Stomach (tissue), 9 donors: ENCODE results near the gene ZNF609. TPM values are rescaled to one million over a fixed set of nuclear protein-coding genes. Genes with fewer than 3 reads are reported as not detected.

ENCODE experiments used
- DNase-seq, 2 donors: peaks; one replicate each; pipeline versions ENCODE4 v3.0.0 to v3.0.0-alpha.2; 2013 to 2019
- H3K27ac ChIP-seq, 5 donors: fragments of 200-600 bp in 4 of 5; sonication (generic) in 4 of 5; one replicate each; pipeline ENCODE4 v1.5.1; 2013 to 2019; ENCODE audit warnings: mild to moderate bottlenecking in 1 of 5, moderate library complexity in 1 of 5
- H3K27me3 ChIP-seq, 3 donors: fragments of 200-600 bp; sonication (generic); one replicate each; pipeline ENCODE4 v1.5.1; 2017 to 2019; ENCODE audit warnings: mixed run types in 1 of 3
- H3K36me3 ChIP-seq, 4 donors: fragments of 200-600 bp; sonication (generic); 1 replicate in 3 of 4; 2 replicates in 1 of 4; pipeline ENCODE4 v1.5.1; 2016 to 2019
- H3K4me1 ChIP-seq, 4 donors: fragments of 200-600 bp; sonication (generic); one replicate each; pipeline ENCODE4 v1.5.1; 2016 to 2019
- H3K4me3 ChIP-seq, 4 donors: fragments of 200-600 bp; sonication (generic) in 3 of 4; one replicate each; pipeline ENCODE4 v1.5.1; 2016 to 2019; ENCODE audit warnings: mild to moderate bottlenecking in 1 of 4
- H3K9me3 ChIP-seq, 4 donors: fragments of 200-600 bp; sonication (generic); one replicate each; pipeline ENCODE4 v1.5.1; 2016 to 2019
- EP300 ChIP-seq: sonication (generic); formaldehyde crosslinking; IDR thresholded peaks from one replicate; pipeline ENCODE4 v1.6.1; 2017; ENCODE audit warnings: antibody characterized with exemption
- POLR2A ChIP-seq, 4 donors: fragments of 450-650 bp; IDR thresholded peaks; one replicate each; pipeline ENCODE4 v1.6.1; 2016; ENCODE audit warnings: antibody characterized with exemption in 4 of 4, control low read depth in 2 of 4, mild to moderate bottlenecking in 1 of 4, moderate library complexity in 1 of 4
- POLR2AphosphoS5 ChIP-seq, 3 donors: sonication (generic); formaldehyde crosslinking; IDR thresholded peaks; one replicate each; pipeline ENCODE4 v1.6.1; 2016; ENCODE audit warnings: antibody characterized with exemption in 3 of 3
- WGBS, 5 donors: extraction: QIAGEN DNeasy Blood & Tissue Kit in 3 of 5; methylation state at CpG; one replicate each; pipeline versions ENCODE4 v1.1.5 to v1.1.7; 2013 to 2018; 5-methylcytosine and 5-hydroxymethylcytosine counted together
- intact Hi-C: fragments of 100-400 bp; cut with DNase I; formaldehyde crosslinking; loops from one replicate; pipeline ENCODE4 v1.15.1; 2023; ENCODE audit warnings: low total_unique reads
- polyA plus RNA-seq, 3 donors: library from polyadenylated mRNA; stranded (reverse); fragments of 200-250 nt; gene quantifications; one replicate each; pipeline ENCODE4 v1.2.3, GENCODE V29; 2013
- total RNA-seq, 5 donors: library from RNA; depleted of rRNA; stranded (reverse); fragments of >200 nt; gene quantifications; one replicate each; pipeline versions ENCODE4 v1.1.0 to v1.2.3, GENCODE V29; 2014 to 2016
- TF ChIP-seq, protein P1 (sequence below), 7 experiments: fragments of 450-650 bp in 4 of 7; fragments of 200-600 bp in 3 of 7; sonication (generic) in 3 of 7; IDR thresholded peaks; one replicate each; pipeline ENCODE4 v1.5.1; 2016 to 2019; ENCODE audit warnings: antibody characterized with exemption in 7 of 7, control low read depth in 2 of 7, mild to moderate bottlenecking in 1 of 7
- donor health status: healthy with polysubstance abuse.
- donor health status: Bipolar disorder and iron deficiency.
- donor health status: healthy.

Gene ZNF609
- total and polyA plus RNA-seq, 8 donors = 2.7 to 64.7 (median 27.0) TPM

DNA sequence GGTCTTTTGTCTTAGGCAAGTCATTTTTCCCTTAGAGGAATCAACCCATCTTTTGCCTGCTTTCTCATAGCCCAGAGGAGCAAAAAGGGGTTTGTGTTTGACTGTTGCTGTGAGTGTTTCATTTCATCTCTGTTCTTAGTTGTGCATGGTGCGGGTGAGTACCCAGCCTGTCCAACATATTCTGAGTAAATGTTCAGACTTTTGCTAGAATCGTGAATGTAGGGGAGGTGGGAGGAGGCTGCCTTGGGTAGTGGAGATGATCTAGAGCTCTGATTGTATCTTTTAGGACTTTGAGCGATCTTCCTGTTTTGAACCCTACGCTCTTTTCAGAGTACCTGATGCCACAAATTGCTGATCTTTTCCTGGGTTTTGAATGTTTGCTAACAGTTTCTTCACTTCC is 123.1 kb downstream of the ZNF609 start:
- Histone ChIP-seq H3K4me1 (peaks cover 0 to 8% (median 4%) of the 10 kb centered on the region in 4 donors), H3K27ac (no peak overlapping the region), H3K27me3 (no peaks in the 10 kb centered on the region), H3K9me3 (peaks cover 0 to 12% (median 8%) of the 10 kb centered on the region in 4 donors), H3K36me3 (no peaks in the 10 kb centered on the region), H3K4me3 (no peak overlapping the region)
- 80 to 95% (median 92%) methylated on average over 4 of the region's 4 CpGs for WGBS, 5 donors
- no peak for TF ChIP-seq POLR2AphosphoS5 (IDR thresholded peaks at IDR 0.05)
- TF ChIP-seq POLR2A (IDR thresholded peaks at IDR 0.05) = no peak
- TF ChIP-seq, protein P1, sequence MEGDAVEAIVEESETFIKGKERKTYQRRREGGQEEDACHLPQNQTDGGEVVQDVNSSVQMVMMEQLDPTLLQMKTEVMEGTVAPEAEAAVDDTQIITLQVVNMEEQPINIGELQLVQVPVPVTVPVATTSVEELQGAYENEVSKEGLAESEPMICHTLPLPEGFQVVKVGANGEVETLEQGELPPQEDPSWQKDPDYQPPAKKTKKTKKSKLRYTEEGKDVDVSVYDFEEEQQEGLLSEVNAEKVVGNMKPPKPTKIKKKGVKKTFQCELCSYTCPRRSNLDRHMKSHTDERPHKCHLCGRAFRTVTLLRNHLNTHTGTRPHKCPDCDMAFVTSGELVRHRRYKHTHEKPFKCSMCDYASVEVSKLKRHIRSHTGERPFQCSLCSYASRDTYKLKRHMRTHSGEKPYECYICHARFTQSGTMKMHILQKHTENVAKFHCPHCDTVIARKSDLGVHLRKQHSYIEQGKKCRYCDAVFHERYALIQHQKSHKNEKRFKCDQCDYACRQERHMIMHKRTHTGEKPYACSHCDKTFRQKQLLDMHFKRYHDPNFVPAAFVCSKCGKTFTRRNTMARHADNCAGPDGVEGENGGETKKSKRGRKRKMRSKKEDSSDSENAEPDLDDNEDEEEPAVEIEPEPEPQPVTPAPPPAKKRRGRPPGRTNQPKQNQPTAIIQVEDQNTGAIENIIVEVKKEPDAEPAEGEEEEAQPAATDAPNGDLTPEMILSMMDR (IDR thresholded peaks at IDR 0.05) = no peak
- TF ChIP-seq EP300 = no peak
- intact Hi-C loops = no loop called here
- DNase-seq = no peak

DNA sequence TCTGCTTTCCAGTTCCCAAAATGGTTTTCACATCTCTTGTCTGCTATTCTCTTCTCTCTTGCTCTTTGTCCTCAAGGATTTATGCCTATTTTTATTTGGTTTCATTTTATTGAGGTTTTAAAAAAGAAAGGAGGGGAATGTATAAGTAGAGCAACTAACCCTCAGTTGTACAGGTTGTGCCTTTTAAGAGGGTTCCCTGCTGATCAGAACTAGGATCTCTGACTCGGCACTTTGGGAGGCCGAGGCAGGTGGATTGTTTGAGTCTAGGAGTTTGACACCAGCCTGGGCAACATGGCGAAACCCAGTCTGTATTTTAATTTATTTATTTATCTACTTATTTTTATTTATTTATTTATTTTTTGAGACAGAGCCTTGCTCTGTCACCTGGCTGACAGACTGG is 123.6 kb downstream of the ZNF609 start:
- Histone ChIP-seq H3K27me3 (no peaks in the 10 kb centered on the region), H3K4me3 (no peak overlapping the region), H3K27ac (no peak overlapping the region), H3K36me3 (no peaks in the 10 kb centered on the region), H3K9me3 (peaks cover 0 to 12% (median 8%) of the 10 kb centered on the region in 4 donors), H3K4me1 (peaks cover 0 to 13% (median 8%) of the 10 kb centered on the region in 4 donors)
- intact Hi-C loops = no loop called here
- no peak for TF ChIP-seq POLR2A (IDR thresholded peaks at IDR 0.05)
- no peak for TF ChIP-seq POLR2AphosphoS5 (IDR thresholded peaks at IDR 0.05)
- TF ChIP-seq, protein P1 (IDR thresholded peaks at IDR 0.05) = no peak
- no peak for TF ChIP-seq EP300
- no peak for DNase-seq
- 95 to 98% (median 96%) methylated on average over 3 of the region's 3 CpGs for WGBS, 5 donors

DNA sequence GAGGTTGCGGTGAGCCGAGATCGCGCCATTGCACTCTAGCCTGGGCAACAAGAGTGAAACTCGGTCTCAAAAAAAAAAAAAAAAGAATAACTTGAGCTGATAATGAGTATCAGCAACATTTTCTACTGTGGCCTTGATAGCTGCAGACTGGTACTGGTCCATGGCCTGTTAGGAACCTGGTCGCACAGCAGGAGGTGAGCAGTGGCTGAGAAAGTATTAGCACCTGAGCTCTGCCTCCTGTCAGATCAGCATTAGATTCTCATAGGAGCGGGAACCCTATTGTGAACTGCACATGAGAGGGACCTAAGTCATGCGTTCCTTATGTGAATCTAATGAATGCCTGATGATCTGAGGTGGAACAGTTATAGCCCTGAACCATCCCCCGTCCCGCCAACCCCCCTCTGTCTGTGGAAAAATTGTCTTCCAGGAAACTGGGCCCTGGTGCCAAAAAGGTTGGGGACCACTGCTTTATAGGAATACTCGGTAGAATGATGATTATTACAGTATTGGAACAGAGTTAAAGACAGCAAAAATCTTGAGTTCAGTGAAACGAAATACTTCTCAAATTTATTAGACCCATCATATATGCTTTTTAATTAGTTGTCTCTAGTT is 126.0 kb downstream of the ZNF609 start:
- H3K27me3 ChIP-seq = no peaks in the 10 kb centered on the region

DNA sequence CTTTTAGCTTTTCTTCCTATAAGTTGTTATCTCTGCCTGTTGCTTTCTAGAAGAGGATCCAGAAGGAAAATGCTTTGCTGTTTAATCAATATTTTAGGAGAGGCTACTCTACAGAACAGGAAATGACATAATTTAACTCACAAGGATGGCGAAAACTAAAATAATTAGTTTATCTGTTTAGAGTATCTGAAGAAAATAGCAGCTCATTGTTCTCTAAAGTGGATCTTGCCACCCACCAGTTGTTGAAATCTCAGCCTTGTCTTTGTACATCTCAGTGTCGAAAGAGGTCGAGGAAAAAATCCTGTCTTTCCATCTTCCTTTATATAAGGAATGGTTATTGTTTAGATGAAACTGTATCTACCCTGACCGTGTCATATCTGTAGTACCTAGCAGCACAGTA is 126.6 kb downstream of the ZNF609 start:
- TF ChIP-seq POLR2A (IDR thresholded peaks at IDR 0.05) = no peak
- no peak for TF ChIP-seq EP300
- TF ChIP-seq, protein P1 (IDR thresholded peaks at IDR 0.05) = no peak
- TF ChIP-seq POLR2AphosphoS5 (IDR thresholded peaks at IDR 0.05) = no peak
- intact Hi-C loops = no loop called here
- H3K27ac ChIP-seq = no peak overlapping the region
- no peak overlapping the region for H3K4me3 ChIP-seq
- 80 to 88% (median 83%) methylated on average over 4 of the region's 4 CpGs for WGBS, 5 donors
- no peaks in the 10 kb centered on the region for H3K36me3 ChIP-seq
- H3K27me3 ChIP-seq = no peaks in the 10 kb centered on the region
- DNase-seq = no peak
- H3K4me1 ChIP-seq = peaks cover 4 to 27% (median 14%) of the 10 kb centered on the region in 4 donors
- no peaks in the 10 kb centered on the region for H3K9me3 ChIP-seq

More for the DNA sequence above, 126.0 kb downstream of the ZNF609 start:
- H3K27ac ChIP-seq = no peak overlapping the region
- H3K4me1 ChIP-seq = peaks cover 4 to 27% (median 14%) of the 10 kb centered on the region in 4 donors
- H3K4me3 ChIP-seq = no peak overlapping the region
- no peak for TF ChIP-seq EP300
- TF ChIP-seq, protein P1 (IDR thresholded peaks at IDR 0.05) = no peak
- TF ChIP-seq POLR2AphosphoS5 (IDR thresholded peaks at IDR 0.05) = no peak
- H3K9me3 ChIP-seq = peaks cover 0 to under 1% (median 0%) of the 10 kb centered on the region in 4 donors
- no peak for DNase-seq
- intact Hi-C loops = no loop called here
- WGBS, 5 donors = 90 to 92% (median 91%) methylated on average over 12 of the region's 12 CpGs
- H3K36me3 ChIP-seq = no peaks in the 10 kb centered on the region
